Iris pigment epithelial cell (primary cell): ENCODE measurements around the gene GSTM2.

Experiments
- DNase-seq: peaks from one replicate; pipeline ENCODE4 v3.0.0-alpha.2; 2011; ENCODE audit warnings: low read depth

Gene GSTM2

DNA sequence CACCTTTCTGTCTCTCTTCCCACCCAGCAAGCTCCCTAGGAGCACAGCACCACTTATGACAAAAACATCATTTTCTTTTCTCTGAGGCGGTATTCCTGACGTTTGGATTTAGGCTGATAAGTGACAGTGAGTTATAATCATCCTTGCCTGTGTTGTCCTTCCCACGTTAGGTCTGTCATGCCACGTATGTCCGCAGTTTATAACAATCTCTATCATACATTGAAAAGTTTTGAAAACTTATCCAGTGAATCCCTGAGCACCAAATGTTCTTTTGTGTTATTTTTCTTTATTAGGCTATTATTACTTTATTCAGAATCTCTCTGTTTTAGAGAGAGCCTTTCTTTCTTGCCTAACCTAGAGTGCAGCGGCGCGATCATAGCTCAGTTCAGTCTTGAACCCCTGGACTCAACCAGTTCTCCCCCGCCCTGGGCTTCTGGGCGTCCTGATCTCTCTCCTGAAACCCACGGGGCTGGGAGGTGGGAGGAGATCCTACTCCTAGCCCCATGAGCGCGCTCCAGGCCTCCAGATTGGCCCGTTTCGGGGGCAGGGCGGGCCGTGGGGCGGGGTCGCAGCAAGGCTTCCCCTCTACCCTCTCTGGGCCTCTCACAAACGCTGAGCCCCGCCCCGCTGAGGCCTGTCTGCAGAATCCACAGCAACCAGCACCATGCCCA lies at the start of gene GSTM2:
Gene GSTM2 (plus strand): TSS at position 606 of the 671 bp plus-strand sequence. CDS start 59 bp downstream, at position 665.
- peak; percentile 86 for DNase-seq

DNA sequence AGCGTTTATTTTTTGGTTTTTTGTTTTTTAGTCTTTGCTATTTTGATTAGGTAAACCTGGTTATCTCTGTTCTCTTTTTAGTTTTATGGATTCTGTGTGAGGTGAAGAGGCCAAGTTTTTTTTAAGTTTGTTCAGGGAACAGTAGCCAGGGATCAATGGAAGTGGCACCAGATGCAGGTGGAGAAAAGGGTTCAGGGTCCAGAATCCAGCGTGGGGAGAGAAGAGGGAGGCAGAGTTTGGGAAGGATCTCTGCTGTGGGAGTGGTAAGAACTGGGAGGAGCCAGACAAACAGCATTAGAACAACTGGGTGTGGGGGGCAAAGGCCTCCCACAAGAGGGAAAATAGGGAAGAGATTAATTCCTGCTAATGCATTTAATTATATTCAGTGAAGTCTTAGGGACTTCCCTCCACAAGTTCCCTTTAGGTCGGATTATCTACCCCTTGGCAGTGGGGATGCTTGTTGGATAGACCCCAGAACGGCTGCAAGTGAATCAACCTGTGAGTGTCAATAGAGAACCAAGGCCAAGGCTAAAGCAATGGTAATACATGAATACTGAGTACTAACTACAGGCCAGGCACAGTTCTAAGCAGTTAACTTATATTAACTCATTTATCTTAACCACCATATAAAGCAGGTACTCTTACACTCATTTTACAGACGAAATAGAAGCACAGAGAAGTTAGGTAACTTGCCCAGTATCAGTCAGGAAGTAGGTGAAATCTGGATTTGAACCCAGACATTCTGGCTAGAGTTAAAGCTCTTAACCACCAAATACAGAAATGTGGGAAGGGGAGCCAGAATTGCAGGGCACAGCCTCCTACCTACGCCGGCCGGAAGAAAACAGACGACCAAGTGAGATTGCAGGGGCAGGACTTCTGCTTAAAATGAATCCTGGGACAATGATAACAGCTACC lies 48.9 kb upstream of the GSTM2 start:
- no peak for DNase-seq

DNA sequence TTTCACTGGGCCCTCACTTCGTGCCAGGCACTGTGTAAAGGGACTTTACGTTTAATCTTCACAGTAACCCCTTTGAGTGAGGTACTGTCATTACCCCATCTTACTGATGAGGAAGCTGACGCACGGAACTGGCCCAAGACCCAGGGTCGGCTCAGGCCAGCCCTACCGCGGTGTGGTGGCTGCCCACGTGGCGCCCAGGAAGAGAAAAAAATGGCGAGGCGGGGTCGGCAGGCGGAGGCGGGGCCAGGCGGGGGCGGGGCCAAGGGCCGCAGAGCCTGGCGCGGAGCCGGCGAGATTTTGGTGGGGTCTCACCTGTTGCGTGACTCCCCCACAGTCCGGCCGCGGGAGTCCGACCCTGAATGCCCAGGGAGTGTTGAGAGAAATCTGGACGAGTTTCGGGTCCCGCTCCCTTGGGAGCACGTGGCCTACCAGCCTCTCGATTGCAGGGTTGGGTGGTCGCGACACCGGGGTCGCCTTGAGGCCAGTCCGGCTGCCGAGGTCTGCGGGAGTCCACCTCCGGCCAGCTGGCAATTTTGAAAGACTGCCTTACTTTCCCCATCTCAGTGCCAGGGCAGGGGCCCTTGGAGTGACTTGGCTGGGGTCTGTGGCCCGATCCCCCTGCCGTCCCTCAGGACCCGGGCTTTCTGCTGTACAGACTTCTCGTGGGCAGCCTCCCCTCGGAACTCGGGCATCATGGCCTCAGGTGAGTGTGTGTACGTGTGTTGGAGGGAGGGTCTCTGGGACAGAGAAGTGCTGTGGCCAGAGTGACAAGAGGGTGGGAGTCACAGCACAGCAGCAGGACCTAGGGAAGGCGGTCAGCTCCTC lies 48.1 kb upstream of the GSTM2 start, which contains the start of the genes AMPD2 and GNAT2:
Gene AMPD2 (plus strand): TSS at position 262 of the 825 bp plus-strand sequence. CDS start 1,339 bp downstream, outside the sequence.
Gene GNAT2 (minus strand): TSS at position 41 of the 825 bp plus-strand sequence. CDS start 6,746 bp downstream, outside the sequence.
- DNase-seq = peak; percentile 90

DNA sequence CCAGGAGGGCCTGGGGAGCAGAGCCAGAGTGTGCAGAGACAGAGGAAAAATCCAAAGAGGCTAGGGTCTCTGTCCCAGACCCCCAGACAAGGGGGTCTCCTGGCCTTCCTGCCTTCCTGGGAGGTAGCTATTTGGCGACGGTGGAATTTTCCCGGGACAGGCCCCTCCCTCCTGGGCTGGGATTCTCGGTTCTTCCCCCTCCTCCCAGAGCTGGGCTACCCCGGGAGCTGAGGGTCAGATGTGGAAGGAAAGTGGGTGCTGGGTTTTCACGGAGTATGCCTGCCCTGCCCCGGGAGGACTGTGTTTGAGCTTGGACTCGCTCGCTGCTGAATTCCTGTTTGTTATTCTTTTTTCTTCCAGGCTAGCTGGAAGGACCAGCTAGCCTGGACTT lies 47.5 kb upstream of the GSTM2 start:
- DNase-seq = peak; percentile 64

DNA sequence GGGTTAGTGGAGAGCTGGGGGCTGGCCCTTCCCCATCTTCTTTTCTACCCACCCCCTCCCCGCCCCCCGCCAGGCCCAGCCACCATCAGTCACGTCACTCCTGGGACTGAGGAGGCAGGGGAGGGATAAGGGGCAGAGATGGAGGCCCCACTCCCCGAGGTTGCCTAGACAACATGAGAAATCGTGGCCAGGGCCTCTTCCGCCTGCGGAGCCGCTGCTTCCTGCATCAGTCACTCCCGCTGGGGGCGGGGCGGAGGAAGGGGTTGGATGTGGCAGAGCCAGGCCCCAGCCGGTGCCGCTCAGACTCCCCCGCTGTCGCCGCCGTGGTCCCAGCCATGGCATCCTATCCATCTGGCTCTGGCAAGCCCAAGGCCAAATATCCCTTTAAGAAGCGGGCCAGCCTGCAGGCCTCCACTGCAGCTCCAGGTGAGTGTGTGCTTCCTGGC lies 47.0 kb upstream of the GSTM2 start:
- peak; percentile 96 for DNase-seq

DNA sequence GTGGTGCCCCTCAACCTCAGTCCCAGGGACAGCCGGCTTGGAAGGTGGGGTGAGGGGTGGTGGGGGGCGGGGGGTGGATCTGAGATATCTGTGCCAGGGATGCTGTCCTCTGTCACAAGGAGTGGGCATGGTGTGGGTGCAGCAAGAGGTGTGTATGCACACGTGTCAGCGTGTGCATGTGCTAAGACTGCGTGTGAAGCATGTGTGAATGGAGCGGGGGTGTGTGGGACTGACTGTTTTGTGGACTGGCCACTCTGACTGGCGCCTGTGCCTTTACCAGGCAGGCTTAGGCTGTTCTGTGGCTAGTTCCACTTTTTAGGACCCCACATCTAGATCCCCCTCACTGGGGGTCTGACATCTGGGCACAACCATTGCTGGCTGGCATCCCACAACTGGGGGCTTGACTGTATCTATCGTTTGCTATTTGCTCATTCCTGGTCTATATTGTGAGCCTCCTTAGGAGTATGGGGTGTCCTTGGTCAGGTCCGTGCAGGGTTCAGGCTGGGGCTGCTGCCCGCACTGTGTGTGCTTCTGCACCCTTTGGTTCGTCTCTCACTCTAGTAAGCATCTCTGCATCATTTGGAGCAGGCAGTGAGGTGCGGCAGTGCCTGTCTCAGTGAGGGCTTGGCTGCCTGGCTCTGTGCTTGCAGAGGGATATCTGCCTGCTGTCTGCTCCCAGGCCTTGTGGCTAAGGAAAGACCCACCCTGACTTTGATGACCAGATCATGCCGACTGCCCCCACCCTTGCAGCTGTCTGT lies 46.3 kb upstream of the GSTM2 start:
- no peak for DNase-seq

DNA sequence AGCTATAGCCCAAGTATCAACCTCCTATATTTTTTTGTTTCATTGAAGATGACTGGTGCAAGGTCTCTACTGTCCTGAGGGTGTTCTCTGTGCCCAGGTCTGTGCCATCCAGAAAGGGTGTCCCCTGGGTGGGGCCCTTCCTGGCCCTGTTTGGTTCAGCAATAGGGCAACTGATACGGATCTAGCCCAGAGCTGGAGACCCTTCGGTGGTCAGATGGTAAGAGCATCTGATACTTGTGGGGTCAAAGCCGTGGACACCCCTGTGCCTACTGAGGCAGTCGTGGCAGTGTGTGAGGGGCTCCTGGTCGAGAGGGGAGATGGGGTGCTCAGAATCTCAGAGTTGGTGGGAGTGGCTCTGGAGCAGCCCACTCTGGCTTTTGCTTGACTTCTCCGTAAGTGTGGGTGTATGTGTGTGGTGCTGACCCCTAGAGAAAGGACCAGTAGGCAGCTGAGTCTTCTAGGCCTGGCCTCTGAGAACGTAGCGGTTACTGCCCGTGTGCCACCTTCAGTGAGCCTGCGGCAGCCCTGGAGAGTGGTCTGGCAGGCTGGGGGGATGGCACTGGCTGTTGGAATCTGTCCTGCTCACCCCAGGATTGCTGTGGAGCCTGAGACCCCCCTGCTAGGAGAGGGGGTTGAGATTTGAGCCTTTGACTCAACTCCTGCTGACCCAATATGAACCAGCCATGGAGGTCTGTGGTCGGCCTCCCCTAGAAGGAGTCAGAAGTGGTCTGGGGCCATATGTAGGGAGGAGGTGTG lies 45.5 kb upstream of the GSTM2 start:
- DNase-seq = no peak

DNA sequence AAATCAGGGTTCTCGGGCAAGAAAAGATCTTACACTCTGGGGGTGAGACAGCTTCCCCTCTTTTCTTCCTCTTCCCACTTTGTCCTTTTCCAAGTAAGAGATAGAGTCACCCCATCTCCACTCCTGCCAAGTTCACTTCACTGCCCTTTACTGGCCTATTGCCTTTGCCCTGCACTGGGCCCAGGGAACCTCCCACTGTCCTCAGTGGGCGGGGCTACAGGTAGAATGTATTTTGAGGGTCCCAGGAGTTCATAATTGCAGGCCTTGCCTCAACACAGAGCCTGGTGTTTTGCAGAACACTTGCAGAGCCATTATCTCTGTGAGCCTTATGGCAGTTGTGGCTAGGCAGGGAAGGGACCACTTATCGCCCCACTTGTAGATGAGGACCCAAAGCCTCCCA lies 45.0 kb upstream of the GSTM2 start:
- no peak for DNase-seq

DNA sequence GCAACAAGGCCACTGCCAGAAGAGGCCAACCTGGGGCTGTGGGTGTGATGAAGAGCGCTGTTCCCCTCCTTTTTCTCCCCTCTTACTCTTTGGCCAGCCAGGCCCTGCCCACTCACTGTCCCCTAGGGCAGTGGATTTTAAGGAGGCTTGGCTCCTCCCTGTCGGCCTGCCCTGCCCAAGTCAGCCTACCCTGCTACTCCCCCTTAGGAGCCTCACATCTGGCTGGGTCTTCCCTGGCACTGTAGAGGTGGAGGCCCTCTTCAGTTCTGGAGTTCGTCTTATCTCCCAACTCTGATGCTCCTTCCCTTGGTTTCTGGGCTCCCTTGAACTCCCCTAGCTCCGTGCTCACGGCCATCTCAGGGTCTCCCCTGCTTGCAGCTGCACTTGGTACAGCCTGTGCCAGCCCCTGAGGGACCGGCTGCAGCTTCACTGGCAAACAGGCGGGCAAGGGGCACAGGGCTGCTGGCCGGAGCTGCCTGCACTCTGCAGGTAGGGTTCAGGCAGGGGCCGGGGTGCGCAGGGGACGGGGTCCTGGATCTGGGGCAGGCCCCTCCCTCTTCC lies 44.2 kb upstream of the GSTM2 start:
- no peak for DNase-seq

DNA sequence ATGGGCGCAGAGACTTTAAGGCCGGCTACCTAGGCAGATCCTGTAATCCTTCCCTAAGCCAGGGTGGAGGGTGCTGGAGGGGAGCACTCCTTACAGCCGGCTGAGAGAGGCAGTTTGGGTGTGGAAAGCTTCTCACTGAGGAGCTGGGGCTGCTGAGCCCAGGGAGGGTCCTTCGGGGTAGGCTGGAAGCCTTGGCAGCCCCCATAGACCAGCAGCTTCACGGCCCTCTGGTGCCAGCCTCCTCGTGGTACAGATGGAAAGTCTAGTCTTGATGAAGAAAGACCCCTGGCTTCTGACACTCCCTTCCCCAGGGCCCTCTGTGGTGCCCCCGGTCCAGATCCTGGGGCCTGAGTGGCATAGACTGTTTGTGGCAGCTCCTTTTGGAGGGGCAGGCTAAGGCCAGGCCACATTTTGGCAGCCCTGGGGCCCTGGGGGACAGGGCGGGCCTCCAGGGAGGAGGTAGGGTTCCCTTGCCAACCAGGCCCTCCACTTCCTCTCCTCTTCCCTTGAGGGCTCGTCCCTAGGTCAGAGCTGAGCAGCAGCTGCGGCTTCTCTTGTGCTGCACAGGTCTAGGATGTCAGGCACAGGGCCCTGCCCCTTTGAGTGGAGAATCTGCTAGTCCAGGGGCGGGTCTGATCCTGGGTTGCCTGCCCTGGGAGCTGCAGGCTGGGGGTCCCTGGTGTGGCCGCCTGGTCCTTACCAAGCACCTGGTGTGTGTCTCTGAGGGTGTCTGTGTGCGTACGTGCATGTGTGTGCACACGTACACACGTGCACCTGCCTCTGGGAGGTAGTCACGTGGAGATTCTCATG lies 43.5 kb upstream of the GSTM2 start:
- no peak for DNase-seq

DNA sequence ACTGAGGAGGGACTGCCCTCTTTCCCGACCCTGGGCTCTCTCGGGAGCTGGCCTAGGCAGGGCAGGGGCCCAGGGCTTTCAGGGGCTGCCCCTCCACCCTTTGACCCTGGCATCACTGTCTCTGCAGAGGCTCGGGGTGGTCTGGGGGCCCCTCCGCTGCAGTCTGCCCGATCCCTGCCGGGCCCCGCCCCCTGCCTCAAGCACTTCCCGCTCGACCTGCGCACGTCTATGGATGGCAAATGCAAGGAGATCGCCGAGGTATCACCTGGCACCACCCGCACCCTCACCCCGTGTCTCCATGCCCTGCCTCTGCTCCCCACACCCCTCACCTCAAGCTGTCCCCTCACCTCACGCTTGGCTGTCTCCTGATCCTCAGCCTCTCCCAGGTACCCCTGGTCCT lies 42.7 kb upstream of the GSTM2 start:
- no peak for DNase-seq

DNA sequence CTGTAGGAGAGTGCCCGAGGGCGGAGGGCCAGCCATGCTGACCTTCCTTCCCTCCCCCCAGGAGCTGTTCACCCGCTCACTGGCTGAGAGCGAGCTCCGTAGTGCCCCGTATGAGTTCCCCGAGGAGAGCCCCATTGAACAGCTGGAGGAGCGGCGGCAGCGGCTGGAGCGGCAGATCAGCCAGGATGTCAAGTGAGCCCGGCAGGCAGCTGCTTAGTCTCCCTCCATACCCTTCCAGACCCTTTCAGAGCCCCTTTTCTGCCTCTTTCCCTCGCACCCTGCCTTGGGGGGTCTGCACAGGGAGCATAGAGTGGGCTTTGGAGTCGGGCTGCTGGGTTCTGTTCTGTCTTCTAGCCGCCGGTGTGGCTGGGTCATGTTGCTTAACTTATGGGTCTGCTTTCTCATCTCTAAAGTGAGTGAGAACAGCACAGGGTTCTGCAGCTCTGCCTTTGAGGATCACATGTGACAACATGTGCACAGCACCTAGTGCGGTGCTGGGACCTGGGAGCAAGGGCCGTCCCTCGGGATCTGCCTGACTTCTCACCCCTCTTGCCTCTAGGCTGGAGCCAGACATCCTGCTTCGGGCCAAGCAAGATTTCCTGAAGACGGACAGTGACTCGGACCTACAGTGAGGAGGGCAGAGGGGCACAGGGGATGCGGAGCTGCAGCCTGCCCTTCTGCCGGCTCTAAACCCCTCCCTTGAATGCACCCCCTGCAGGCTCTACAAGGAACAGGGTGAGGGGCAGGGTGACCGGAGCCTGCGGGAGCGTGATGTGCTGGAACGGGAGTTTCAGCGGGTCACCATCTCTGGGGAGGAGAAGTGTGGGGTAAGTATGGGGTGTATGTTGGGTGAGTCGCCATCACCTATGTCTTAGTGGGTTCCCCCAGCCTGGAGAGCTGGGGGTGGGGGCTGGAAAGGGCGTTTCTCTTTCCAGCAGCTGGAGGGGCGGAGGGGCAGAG lies 42.0 kb upstream of the GSTM2 start:
- DNase-seq = no peak

DNA sequence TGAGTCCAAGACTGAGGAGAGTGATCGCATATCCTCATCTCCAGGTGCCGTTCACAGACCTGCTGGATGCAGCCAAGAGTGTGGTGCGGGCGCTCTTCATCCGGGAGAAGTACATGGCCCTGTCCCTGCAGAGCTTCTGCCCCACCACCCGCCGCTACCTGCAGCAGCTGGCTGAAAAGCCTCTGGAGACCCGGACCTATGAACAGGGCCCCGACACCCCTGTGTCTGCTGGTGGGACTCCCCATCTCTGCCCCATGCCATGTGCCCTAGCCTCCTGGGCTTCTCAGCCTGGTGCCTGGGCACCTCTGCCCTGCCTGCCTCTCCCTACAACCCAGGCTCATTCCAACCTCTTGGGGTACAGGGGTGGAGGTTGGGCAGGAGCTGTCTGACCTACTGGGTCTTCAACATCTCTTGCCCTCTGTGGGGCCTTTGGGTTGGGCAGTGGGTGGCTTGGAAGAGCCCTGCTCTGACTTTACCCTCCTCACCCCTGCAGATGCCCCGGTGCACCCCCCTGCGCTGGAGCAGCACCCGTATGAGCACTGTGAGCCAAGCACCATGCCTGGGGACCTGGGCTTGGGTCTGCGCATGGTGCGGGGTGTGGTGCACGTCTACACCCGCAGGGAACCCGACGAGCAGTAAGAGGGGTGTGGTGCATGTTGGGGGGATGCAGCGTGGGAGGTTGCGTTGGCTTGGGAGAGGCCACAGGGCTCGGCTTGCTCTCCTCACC lies 41.0 kb upstream of the GSTM2 start:
- DNase-seq = no peak

DNA sequence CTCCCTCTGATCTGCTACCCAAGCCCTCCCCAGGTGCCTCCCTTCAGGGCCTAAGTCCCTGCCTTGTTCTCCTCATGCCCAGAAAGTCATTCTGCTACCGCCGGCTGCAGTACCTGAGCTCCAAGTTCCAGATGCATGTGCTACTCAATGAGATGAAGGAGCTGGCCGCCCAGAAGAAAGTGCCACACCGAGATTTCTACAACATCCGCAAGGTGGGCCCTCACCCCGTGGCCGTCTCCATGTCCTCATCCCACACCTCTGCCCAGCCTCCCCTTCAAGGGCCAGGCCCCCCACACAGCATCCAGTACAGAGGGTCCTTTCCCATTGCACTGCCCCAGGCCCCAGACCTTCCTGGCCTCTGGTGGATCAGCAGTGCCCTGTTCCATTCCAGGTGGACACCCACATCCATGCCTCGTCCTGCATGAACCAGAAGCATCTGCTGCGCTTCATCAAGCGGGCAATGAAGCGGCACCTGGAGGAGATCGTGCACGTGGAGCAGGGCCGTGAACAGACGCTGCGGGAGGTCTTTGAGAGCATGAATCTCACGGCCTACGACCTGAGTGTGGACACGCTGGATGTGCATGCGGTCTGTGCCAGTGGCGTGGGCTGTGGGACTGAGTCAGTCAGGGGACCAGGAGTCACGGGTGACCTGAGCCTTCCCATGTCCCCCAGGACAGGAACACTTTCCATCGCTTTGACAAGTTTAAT lies 40.0 kb upstream of the GSTM2 start:
- no peak for DNase-seq

DNA sequence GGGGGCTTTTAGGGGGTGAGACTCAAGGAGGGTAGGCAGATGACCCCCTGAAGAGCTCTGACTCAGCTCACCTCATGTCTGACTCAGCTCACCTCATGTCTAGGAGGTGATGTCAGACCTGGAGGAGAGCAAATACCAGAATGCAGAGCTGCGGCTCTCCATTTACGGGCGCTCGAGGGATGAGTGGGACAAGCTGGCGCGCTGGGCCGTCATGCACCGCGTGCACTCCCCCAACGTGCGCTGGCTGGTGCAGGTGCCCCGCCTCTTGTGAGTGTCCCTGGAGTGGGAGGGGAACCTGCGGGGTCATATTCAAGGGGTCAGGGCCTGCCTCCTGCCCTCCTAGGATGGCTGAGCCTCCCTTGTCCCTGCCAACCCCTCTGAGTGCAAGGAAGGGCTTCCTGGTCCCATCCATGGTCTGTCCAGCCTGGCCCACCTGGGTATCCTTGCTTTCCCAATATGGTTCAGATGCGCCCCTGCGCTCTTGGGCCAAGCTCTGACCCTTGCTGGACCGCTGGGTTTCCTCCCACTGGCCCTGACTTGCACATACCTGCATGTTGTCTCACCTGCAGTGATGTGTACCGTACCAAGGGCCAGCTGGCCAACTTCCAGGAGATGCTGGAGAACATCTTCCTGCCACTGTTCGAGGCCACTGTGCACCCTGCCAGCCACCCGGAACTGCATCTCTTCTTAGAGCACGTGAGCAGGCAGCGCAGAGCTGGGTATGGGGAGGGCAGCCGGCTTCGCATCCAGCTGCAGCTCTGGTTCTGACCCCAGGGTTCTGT lies 39.1 kb upstream of the GSTM2 start:
- peak; percentile 65 for DNase-seq
